ENCODE results near the gene TMEM63B.
A peak's percentile ranks its signal among the peaks of the same experiment; 100 is the strongest.

TMEM63B gene

GRCh38 chr6:44145839-44146238 lies 18.5 kb downstream of the TMEM63B start:
- DNase-seq, result no peak

GRCh38 chr6:44146685-44147084 lies 19.3 kb downstream of the TMEM63B start:
- DNase-seq, result no peak

GRCh38 chr6:44147256-44147655 lies 19.9 kb downstream of the TMEM63B start:
- DNase-seq, result no peak

- no peak for DNase-seq
These were observed 21.0 kb downstream of the TMEM63B start for GRCh38 chr6:44148306-44148705.

- DNase-seq, result no peak
These were observed 22.1 kb downstream of the TMEM63B start for GRCh38 chr6:44149369-44150012.

- no peak for DNase-seq
These were observed 23.1 kb downstream of the TMEM63B start for GRCh38 chr6:44150317-44150917.

- DNase-seq, result peak; percentile 83
These were observed 24.2 kb downstream of the TMEM63B start for GRCh38 chr6:44151348-44152108.

GRCh38 chr6:44152109-44152461 lies 24.7 kb downstream of the TMEM63B start:
- DNase-seq, result no peak

GRCh38 chr6:44152533-44152932 lies 25.2 kb downstream of the TMEM63B start:
- DNase-seq, result no peak

- DNase-seq, result no peak
These were observed 26.7 kb downstream of the TMEM63B start for GRCh38 chr6:44154067-44154466.

- DNase-seq, result no peak
These were observed 29.3 kb downstream of the TMEM63B start for GRCh38 chr6:44156494-44157151.

GRCh38 chr6:44157152-44157521 lies 29.8 kb downstream of the TMEM63B start:
- DNase-seq, result no peak

GRCh38 chr6:44158770-44159228 lies 31.4 kb downstream of the TMEM63B start, which contains the start of gene CAPN11:
Gene CAPN11, plus strand, starts transcription at chr6:44158820. Its CDS starts 29 bp downstream, at chr6:44158849.
- no peak for DNase-seq

GRCh38 chr6:44161997-44162338 lies 34.6 kb downstream of the TMEM63B start:
- no peak for DNase-seq

- DNase-seq, result no peak
These were observed 35.7 kb downstream of the TMEM63B start for GRCh38 chr6:44162876-44163625.

- DNase-seq, result no peak
These were observed 38.8 kb downstream of the TMEM63B start for GRCh38 chr6:44166116-44166515.

- no peak for DNase-seq
These were observed 39.3 kb downstream of the TMEM63B start for GRCh38 chr6:44166591-44167184.

GRCh38 chr6:44167567-44167966 lies 40.2 kb downstream of the TMEM63B start:
- no peak for DNase-seq

- DNase-seq, result no peak
These were observed 41.8 kb downstream of the TMEM63B start for GRCh38 chr6:44169154-44169553.

GRCh38 chr6:44169886-44170570 lies 42.7 kb downstream of the TMEM63B start:
- DNase-seq, result no peak

GRCh38 chr6:44171899-44172546 lies 44.7 kb downstream of the TMEM63B start:
- DNase-seq, result no peak

Measured in activated CD8-positive, alpha-beta memory T cell treated with anti-CD3 and anti-CD28 coated beads, Interleukin-2, amount 50 U/mL, for 4 hours (primary cell).